22Rv1 (cell line): ENCODE measurements around the gene OR2V1.
"Not testable (repeated sequence)": the region's sequence is repeated elsewhere in the genome, so short reads cannot be mapped to it uniquely, and the experiment has no call there.

Experiments used
- H3K27ac ChIP-seq: fragments of 450-650 bp; 2 replicates; pipeline ENCODE4 v1.5.1; 2017
- ZFX ChIP-seq: fragments of 450-650 bp; IDR thresholded peaks from 2 replicates; pipeline ENCODE4 v1.6.1; 2017; ENCODE audit warnings: antibody characterized with exemption, borderline replicate concordance
- TF ChIP-seq, protein P1 (sequence below): fragments of 450-650 bp; IDR thresholded peaks from 2 replicates; pipeline ENCODE4 v1.5.1; 2017; ENCODE audit warnings: mild to moderate bottlenecking

The OR2V1 gene

DNA sequence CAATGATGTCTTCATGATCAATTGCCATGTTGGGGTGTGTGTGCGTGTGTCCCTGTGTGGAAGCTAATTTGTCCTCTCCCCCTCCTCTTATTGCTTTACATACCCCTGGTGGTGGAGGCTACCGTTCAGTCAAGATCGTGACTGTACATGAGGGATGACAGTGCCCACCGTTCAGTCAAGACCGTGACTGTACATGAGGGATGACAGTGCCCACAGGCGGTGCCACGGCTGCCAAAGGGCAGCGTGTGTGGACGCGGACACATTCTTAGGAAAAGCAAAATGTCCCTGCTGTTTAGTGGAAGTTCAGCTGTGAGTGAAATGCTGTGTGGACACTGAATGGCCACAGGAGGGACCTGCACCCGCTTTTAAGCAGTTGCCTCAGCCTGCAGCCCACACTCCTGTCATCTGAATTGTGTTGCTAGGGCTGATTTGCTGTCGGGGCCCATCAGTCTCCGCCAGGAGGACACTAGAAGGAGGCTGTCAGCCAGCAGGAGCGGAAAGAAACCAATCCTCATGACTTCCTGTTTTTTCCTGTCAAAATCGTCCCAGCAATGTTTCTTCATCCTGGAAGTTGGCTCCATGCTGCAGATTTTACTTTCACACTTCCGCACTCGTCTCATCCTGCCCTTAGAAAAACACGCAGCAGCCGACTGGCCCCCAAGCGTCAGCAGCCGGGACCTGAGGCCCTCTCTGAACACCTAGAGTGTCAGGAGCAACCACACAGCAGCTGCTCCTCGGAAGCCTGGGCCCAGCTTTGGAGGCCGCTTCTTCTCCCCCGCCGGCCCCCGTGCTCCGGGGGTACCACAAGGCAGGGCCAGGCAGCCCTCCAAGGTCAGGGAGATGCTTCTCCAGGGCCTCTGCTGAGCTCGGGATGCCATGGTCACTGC, 9.1 kb downstream of the OR2V1 start:
- no peak overlapping the region for H3K27ac ChIP-seq
- no peak for TF ChIP-seq ZFX
- TF ChIP-seq, protein P1, sequence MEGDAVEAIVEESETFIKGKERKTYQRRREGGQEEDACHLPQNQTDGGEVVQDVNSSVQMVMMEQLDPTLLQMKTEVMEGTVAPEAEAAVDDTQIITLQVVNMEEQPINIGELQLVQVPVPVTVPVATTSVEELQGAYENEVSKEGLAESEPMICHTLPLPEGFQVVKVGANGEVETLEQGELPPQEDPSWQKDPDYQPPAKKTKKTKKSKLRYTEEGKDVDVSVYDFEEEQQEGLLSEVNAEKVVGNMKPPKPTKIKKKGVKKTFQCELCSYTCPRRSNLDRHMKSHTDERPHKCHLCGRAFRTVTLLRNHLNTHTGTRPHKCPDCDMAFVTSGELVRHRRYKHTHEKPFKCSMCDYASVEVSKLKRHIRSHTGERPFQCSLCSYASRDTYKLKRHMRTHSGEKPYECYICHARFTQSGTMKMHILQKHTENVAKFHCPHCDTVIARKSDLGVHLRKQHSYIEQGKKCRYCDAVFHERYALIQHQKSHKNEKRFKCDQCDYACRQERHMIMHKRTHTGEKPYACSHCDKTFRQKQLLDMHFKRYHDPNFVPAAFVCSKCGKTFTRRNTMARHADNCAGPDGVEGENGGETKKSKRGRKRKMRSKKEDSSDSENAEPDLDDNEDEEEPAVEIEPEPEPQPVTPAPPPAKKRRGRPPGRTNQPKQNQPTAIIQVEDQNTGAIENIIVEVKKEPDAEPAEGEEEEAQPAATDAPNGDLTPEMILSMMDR, result no peak

DNA sequence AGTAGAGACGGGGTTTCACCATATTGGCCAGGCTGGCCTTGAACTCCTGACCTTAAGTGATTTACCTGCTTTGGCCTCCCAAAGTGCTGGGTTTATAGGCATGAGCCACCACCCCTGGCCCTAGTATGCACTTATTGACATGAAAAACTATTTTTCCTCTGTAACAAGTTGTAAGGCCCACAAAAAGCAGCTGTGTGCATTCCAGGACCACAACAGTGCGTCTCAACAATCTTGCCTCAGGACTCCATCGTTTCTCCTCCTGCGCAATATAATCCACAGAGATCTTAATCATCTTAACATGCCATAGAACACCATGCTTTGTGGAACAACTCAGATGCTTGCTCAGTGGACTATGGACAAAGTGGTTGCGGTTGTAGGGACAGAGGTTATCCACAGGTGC, 10.2 kb downstream of the OR2V1 start:
- H3K27ac ChIP-seq, result no peak overlapping the region
- TF ChIP-seq, protein P1, result no peak
- no peak for TF ChIP-seq ZFX

DNA sequence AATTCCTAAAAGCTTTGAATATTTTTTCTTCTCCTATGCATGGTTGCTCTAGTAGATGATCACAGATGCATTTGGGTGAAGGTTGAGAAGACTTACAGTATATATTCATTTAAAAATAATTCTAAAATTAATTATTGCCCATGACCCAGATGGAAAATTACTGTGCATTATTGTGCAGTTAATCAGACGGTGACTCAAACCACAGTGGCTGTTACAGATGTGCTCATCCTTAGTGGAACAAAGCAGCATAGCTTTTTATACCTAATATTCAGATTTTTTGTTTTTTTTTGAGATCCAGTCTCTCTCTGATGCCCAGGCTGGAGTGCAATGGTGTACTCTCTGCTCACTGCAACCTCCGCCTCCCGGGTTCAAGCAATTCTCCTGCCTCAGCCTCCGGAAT, 10.7 kb downstream of the OR2V1 start:
- H3K27ac ChIP-seq, result no peak overlapping the region
- no peak for TF ChIP-seq ZFX
- TF ChIP-seq, protein P1, result no peak

GRCh38 chr5:181119105-181119504, 11.9 kb downstream of the OR2V1 start:
- no peak overlapping the region for H3K27ac ChIP-seq
- TF ChIP-seq, protein P1, result no peak
- no peak for TF ChIP-seq ZFX

- no peak overlapping the region for H3K27ac ChIP-seq
- no peak for TF ChIP-seq ZFX
- TF ChIP-seq, protein P1, result no peak
These were observed 12.6 kb downstream of the OR2V1 start for GRCh38 chr5:181118369-181118768.

- TF ChIP-seq ZFX, result no peak
These were observed 15.9 kb downstream of the OR2V1 start for GRCh38 chr5:181114844-181115778.

DNA sequence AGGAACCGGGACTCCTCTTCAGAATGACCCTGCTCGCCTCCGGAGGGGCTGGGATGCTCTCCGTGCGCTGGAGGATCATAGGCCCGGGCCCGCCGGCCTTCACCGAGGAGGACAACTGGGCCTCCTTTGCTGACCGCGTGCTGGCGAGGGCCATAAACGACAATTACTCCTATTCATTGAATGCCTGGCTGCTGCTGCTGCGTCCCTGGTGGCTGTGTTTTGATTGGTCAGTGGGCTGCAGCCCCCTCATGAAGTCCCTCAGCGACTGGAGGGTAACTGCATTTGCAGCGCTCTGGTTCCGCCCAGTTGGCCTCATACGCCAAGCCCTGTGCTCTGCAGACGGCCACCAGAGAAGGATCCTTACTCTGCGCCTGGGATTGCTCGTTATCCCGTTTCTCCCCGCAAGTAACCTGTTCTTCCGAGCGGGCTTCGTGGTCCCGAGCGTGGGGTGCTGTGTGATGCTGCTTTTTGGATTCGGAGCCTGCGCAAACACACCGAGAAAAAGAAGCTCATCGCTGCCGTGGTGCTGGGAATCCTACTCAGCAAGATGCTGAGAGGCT, 16.6 kb downstream of the OR2V1 start:
- no peak for TF ChIP-seq ZFX
- TF ChIP-seq, protein P1, result no peak
- no peak overlapping the region for H3K27ac ChIP-seq

More at GRCh38 chr5:181114844-181115778, 15.9 kb downstream of the OR2V1 start:
- H3K27ac ChIP-seq, result no peak overlapping the region

DNA sequence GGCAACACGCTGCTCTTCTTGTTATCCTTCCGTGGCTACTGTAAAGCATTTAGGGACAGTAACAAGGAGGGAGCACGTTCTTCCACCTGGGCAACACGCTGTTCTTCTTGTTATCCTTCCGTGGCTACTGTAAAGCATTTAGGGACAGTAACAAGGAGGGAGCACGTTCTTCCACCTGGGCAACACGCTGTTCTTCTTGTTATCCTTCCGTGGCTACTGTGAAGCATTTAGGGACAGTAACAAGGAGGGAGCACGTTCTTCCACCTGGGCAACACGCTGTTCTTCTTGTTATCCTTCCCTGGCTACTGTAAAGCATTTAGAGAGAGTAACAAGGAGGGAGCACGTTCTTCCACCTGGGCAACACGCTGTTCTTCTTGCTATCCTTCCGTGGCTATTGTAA, 17.4 kb downstream of the OR2V1 start:
- not testable (repeated sequence) for H3K27ac ChIP-seq
